WTC11 (cell line): ENCODE data around the gene SPATA9. TPM values are rescaled to one million over a fixed set of nuclear protein-coding genes. Genes with fewer than 3 reads are reported as not detected.

Experiments used
- ATAC-seq: fragments of 200-7000 bp; cut with Tn5 transposase; 2 replicates; pipeline ENCODE4 v1.10.0; 2021; ENCODE audit warnings: mild to moderate bottlenecking, moderate library complexity
- CTCF ChIA-PET: fragments of 300-600 bp; sonication (Branson Sonifier 250); formaldehyde crosslinking; loops from one replicate; lab custom pipeline; 2021; ENCODE audit warnings: antibody characterized with exemption; lab: Charles Lee
- POLR2A ChIA-PET: fragments of 350-600 bp; sonication (Branson Sonifier 250); formaldehyde crosslinking; loops from one replicate; lab custom pipeline; 2021; ENCODE audit warnings: antibody characterized with exemption; lab: Charles Lee
- DNase-seq: peaks from one replicate; pipeline ENCODE4 v3.0.0; 2021; ENCODE audit warnings: low spot score
- H3K27ac Mint-ChIP-seq: 2 replicates; pipeline ENCODE4 v1.8.0; 2021; ENCODE audit warnings: mixed read lengths
- H3K27me3 Mint-ChIP-seq: 2 replicates; pipeline ENCODE4 v1.8.0; 2021; ENCODE audit warnings: low read depth, mild to moderate bottlenecking, moderate library complexity, mixed read lengths
- H3K36me3 Mint-ChIP-seq: 2 replicates; pipeline ENCODE4 v1.8.0; 2021; ENCODE audit warnings: mixed read lengths
- H3K4me1 Mint-ChIP-seq: 2 replicates; pipeline ENCODE4 v1.8.0; 2022; ENCODE audit warnings: mixed read lengths
- H3K4me3 Mint-ChIP-seq: 2 replicates; pipeline ENCODE4 v1.8.0; 2021; ENCODE audit warnings: mild to moderate bottlenecking, moderate library complexity, mixed read lengths
- H3K9me3 Mint-ChIP-seq: 2 replicates; pipeline ENCODE4 v1.8.0; 2021; ENCODE audit warnings: mixed read lengths
- CBFB ChIP-seq: sonication (generic); formaldehyde crosslinking; IDR thresholded peaks from 2 replicates; pipeline ENCODE4 v1.8.1; 2022; ENCODE audit warnings: mild to moderate bottlenecking, low read depth, missing genetic modification reagents
- CREM ChIP-seq: sonication (generic); formaldehyde crosslinking; IDR thresholded peaks from 2 replicates; pipeline ENCODE4 v1.8.1; 2022; ENCODE audit warnings: mild to moderate bottlenecking, missing genetic modification reagents, moderate library complexity
- ETV6 ChIP-seq: sonication (generic); formaldehyde crosslinking; IDR thresholded peaks from 2 replicates; pipeline ENCODE4 v1.8.1; 2022; ENCODE audit warnings: mild to moderate bottlenecking, missing genetic modification reagents
- FOXK1 ChIP-seq: sonication (generic); formaldehyde crosslinking; IDR thresholded peaks from 2 replicates; pipeline ENCODE4 v1.8.0; 2022; ENCODE audit warnings: mild to moderate bottlenecking, moderate library complexity, missing genetic modification reagents
- KAT7 ChIP-seq: sonication (generic); formaldehyde crosslinking; IDR thresholded peaks from 2 replicates; pipeline ENCODE4 v1.8.1; 2023; ENCODE audit warnings: missing genetic modification reagents, mild to moderate bottlenecking, borderline replicate concordance
- MYBL2 ChIP-seq: sonication (generic); formaldehyde crosslinking; IDR thresholded peaks from 2 replicates; pipeline ENCODE4 v1.8.1; 2023; ENCODE audit warnings: mild to moderate bottlenecking, moderate library complexity, missing genetic modification reagents
- OVOL2 ChIP-seq: fragments of 250-450 bp; sonication (Bioruptor Pico); IDR thresholded peaks from 2 replicates; pipeline ENCODE4 v1.9.0; 2021; ENCODE audit warnings: mild to moderate bottlenecking, borderline replicate concordance
- PRRX2 ChIP-seq: fragments of 250-450 bp; sonication (Bioruptor Pico); IDR thresholded peaks from 2 replicates; pipeline ENCODE4 v1.8.0; 2021; ENCODE audit warnings: mild to moderate bottlenecking
- RELA ChIP-seq: sonication (generic); formaldehyde crosslinking; IDR thresholded peaks from 2 replicates; pipeline ENCODE4 v1.8.1; 2022; ENCODE audit warnings: missing genetic modification reagents, mild to moderate bottlenecking, borderline replicate concordance
- SOX15 ChIP-seq: fragments of 250-450 bp; sonication (Bioruptor Pico); IDR thresholded peaks from 2 replicates; pipeline ENCODE4 v1.9.0; 2021; ENCODE audit warnings: mild to moderate bottlenecking
- SP1 ChIP-seq: sonication (generic); formaldehyde crosslinking; conservative IDR thresholded peaks from 2 replicates; pipeline ENCODE4 v1.8.1; 2022; ENCODE audit warnings: missing genetic modification reagents
- TEAD1 ChIP-seq: sonication (generic); formaldehyde crosslinking; IDR thresholded peaks from 2 replicates; pipeline ENCODE4 v1.8.0; 2022; ENCODE audit warnings: mild to moderate bottlenecking, missing genetic modification reagents
- ZNF121 ChIP-seq: sonication (generic); formaldehyde crosslinking; IDR thresholded peaks from 2 replicates; pipeline ENCODE4 v1.8.0; 2023; ENCODE audit warnings: missing genetic modification reagents
- ZNF138 ChIP-seq: sonication (generic); formaldehyde crosslinking; conservative IDR thresholded peaks from 2 replicates; pipeline ENCODE4 v1.8.1; 2022; ENCODE audit warnings: mild to moderate bottlenecking, moderate library complexity, missing genetic modification reagents
- ZNF671 ChIP-seq: fragments of 250-450 bp; sonication (Bioruptor Pico); IDR thresholded peaks from 2 replicates; pipeline ENCODE4 v1.8.0; 2021; ENCODE audit warnings: mild to moderate bottlenecking
- total RNA-seq: library from RNA; stranded (reverse); gene quantifications from 3 replicates; pipeline ENCODE4 v1.2.3, GENCODE V29; 2021
- TF ChIP-seq, protein P1 (sequence below): sonication (generic); formaldehyde crosslinking; conservative IDR thresholded peaks from 2 replicates; pipeline ENCODE4 v1.8.1; 2022; ENCODE audit warnings: mild to moderate bottlenecking, missing genetic modification reagents
- TF ChIP-seq, protein P2 (sequence below): sonication (generic); formaldehyde crosslinking; IDR thresholded peaks from 2 replicates; pipeline ENCODE4 v1.8.1; 2023; ENCODE audit warnings: mild to moderate bottlenecking, missing genetic modification reagents, moderate library complexity
- TF ChIP-seq, protein P3 (sequence below): sonication (generic); formaldehyde crosslinking; IDR thresholded peaks from 2 replicates; pipeline ENCODE4 v1.8.1; 2023; ENCODE audit warnings: mild to moderate bottlenecking, missing genetic modification reagents, moderate library complexity
- TF ChIP-seq, protein P4 (sequence below): fragments of 250-450 bp; sonication (Bioruptor Pico); IDR thresholded peaks from 2 replicates; pipeline ENCODE4 v1.8.0; 2021; ENCODE audit warnings: mild to moderate bottlenecking
- TF ChIP-seq, protein P5 (sequence below): sonication (generic); formaldehyde crosslinking; IDR thresholded peaks from 2 replicates; pipeline ENCODE4 v1.8.0; 2022; ENCODE audit warnings: missing genetic modification reagents
- TF ChIP-seq, protein P6 (sequence below): sonication (generic); formaldehyde crosslinking; IDR thresholded peaks from 2 replicates; pipeline ENCODE4 v1.8.0; 2023; ENCODE audit warnings: missing genetic modification reagents, mild to moderate bottlenecking, borderline replicate concordance
- TF ChIP-seq, protein P7 (sequence below): sonication (generic); formaldehyde crosslinking; IDR thresholded peaks from 2 replicates; pipeline ENCODE4 v1.8.0; 2022; ENCODE audit warnings: mild to moderate bottlenecking, missing genetic modification reagents

SPATA9 gene
- total RNA-seq, 1 experiment from 2014 or later = not detected

DNA sequence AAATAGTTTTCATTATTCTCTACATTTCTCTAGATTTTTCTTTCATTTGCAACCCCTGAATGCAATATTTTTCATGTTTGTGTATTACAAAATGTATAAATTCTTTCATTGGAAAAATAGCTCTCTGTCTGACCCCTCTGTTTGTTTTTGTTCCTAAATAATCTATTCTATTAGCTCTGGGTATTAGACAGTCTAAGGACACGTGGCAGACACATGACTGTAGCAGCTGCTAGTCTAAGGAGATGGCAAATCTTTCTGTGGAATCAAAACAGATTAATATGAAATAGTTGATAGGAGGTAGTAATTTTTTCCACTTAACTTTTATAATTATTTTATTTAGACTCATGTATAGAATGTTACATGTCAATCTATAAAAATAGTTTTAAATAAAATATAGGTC is 21.4 kb upstream of the SPATA9 start:
- no peak for TF ChIP-seq RELA (CRISPR knock-in tag)
- no peak for TF ChIP-seq ZNF671 (CRISPR knock-in tag)
- TF ChIP-seq, protein P1, sequence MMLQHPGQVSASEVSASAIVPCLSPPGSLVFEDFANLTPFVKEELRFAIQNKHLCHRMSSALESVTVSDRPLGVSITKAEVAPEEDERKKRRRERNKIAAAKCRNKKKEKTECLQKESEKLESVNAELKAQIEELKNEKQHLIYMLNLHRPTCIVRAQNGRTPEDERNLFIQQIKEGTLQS = no peak
- no peak for TF ChIP-seq CBFB (CRISPR knock-in tag)
- TF ChIP-seq, protein P2, sequence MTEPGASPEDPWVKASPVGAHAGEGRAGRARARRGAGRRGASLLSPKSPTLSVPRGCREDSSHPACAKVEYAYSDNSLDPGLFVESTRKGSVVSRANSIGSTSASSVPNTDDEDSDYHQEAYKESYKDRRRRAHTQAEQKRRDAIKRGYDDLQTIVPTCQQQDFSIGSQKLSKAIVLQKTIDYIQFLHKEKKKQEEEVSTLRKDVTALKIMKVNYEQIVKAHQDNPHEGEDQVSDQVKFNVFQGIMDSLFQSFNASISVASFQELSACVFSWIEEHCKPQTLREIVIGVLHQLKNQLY = no peak
- TF ChIP-seq SOX15 (CRISPR knock-in tag) = no peak
- H3K4me1 Mint-ChIP-seq = no peaks in the 10 kb centered on the region
- H3K9me3 Mint-ChIP-seq = no peaks in the 10 kb centered on the region
- no peaks in the 10 kb centered on the region for H3K36me3 Mint-ChIP-seq
- POLR2A ChIA-PET = no interaction called here
- H3K27me3 Mint-ChIP-seq = peaks cover 8% of the 10 kb centered on the region
- DNase-seq (no peak), ATAC-seq (no peak)
- CTCF ChIA-PET = interaction anchor here (1.9 kb wide), 1 partner anchor 77 kb away, joined by 5 read pairs; no protein-coding TSS in a partner anchor
- H3K27ac Mint-ChIP-seq = no peak overlapping the region
- H3K4me3 Mint-ChIP-seq = no peak overlapping the region

DNA sequence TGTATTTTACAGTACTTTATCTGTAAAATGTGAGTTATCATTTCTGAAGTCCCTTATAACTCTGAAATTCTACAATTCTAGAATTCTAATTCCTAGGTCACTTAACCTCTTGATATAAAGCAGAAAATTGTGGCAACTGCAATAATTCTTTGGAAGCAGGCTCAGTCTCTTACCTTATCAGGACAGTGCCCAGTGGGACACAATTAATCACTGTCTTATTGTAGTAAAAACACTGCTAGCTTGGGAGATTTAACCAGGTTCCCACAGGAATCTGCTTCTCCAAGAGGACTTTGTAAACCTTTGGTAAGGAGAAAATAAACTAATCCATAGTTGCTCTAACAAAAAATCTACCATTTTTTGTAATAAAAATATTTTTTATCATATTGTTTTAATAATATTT is 18.3 kb upstream of the SPATA9 start:
- Mint-ChIP-seq H3K27me3 (no peaks in the 10 kb centered on the region; the same call in 1 of the 2 replicates), H3K4me3 (no peak overlapping the region), H3K4me1 (no peaks in the 10 kb centered on the region), H3K36me3 (no peaks in the 10 kb centered on the region), H3K27ac (no peak overlapping the region), H3K9me3 (no peaks in the 10 kb centered on the region)
- ATAC-seq (no peak), DNase-seq (no peak)
- POLR2A ChIA-PET = no interaction called here
- CTCF ChIA-PET = no interaction called here
- no peak for TF ChIP-seq SP1 (CRISPR knock-in tag)
- no peak for TF ChIP-seq ETV6
- TF ChIP-seq CREM (CRISPR knock-in tag) = no peak
- TF ChIP-seq MYBL2 = no peak
- TF ChIP-seq PRRX2 = no peak
- TF ChIP-seq, protein P3, sequence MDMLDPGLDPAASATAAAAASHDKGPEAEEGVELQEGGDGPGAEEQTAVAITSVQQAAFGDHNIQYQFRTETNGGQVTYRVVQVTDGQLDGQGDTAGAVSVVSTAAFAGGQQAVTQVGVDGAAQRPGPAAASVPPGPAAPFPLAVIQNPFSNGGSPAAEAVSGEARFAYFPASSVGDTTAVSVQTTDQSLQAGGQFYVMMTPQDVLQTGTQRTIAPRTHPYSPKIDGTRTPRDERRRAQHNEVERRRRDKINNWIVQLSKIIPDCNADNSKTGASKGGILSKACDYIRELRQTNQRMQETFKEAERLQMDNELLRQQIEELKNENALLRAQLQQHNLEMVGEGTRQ (CRISPR knock-in tag) = no peak
- TF ChIP-seq OVOL2 = no peak
- TF ChIP-seq, protein P4, sequence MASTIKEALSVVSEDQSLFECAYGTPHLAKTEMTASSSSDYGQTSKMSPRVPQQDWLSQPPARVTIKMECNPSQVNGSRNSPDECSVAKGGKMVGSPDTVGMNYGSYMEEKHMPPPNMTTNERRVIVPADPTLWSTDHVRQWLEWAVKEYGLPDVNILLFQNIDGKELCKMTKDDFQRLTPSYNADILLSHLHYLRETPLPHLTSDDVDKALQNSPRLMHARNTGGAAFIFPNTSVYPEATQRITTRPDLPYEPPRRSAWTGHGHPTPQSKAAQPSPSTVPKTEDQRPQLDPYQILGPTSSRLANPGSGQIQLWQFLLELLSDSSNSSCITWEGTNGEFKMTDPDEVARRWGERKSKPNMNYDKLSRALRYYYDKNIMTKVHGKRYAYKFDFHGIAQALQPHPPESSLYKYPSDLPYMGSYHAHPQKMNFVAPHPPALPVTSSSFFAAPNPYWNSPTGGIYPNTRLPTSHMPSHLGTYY (CRISPR knock-in tag) = no peak
- TF ChIP-seq, protein P5, sequence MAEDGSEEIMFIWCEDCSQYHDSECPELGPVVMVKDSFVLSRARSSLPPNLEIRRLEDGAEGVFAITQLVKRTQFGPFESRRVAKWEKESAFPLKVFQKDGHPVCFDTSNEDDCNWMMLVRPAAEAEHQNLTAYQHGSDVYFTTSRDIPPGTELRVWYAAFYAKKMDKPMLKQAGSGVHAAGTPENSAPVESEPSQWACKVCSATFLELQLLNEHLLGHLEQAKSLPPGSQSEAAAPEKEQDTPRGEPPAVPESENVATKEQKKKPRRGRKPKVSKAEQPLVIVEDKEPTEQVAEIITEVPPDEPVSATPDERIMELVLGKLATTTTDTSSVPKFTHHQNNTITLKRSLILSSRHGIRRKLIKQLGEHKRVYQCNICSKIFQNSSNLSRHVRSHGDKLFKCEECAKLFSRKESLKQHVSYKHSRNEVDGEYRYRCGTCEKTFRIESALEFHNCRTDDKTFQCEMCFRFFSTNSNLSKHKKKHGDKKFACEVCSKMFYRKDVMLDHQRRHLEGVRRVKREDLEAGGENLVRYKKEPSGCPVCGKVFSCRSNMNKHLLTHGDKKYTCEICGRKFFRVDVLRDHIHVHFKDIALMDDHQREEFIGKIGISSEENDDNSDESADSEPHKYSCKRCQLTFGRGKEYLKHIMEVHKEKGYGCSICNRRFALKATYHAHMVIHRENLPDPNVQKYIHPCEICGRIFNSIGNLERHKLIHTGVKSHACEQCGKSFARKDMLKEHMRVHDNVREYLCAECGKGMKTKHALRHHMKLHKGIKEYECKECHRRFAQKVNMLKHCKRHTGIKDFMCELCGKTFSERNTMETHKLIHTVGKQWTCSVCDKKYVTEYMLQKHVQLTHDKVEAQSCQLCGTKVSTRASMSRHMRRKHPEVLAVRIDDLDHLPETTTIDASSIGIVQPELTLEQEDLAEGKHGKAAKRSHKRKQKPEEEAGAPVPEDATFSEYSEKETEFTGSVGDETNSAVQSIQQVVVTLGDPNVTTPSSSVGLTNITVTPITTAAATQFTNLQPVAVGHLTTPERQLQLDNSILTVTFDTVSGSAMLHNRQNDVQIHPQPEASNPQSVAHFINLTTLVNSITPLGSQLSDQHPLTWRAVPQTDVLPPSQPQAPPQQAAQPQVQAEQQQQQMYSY (CRISPR knock-in tag) = no peak
- no peak for TF ChIP-seq ZNF121
- TF ChIP-seq, protein P6, sequence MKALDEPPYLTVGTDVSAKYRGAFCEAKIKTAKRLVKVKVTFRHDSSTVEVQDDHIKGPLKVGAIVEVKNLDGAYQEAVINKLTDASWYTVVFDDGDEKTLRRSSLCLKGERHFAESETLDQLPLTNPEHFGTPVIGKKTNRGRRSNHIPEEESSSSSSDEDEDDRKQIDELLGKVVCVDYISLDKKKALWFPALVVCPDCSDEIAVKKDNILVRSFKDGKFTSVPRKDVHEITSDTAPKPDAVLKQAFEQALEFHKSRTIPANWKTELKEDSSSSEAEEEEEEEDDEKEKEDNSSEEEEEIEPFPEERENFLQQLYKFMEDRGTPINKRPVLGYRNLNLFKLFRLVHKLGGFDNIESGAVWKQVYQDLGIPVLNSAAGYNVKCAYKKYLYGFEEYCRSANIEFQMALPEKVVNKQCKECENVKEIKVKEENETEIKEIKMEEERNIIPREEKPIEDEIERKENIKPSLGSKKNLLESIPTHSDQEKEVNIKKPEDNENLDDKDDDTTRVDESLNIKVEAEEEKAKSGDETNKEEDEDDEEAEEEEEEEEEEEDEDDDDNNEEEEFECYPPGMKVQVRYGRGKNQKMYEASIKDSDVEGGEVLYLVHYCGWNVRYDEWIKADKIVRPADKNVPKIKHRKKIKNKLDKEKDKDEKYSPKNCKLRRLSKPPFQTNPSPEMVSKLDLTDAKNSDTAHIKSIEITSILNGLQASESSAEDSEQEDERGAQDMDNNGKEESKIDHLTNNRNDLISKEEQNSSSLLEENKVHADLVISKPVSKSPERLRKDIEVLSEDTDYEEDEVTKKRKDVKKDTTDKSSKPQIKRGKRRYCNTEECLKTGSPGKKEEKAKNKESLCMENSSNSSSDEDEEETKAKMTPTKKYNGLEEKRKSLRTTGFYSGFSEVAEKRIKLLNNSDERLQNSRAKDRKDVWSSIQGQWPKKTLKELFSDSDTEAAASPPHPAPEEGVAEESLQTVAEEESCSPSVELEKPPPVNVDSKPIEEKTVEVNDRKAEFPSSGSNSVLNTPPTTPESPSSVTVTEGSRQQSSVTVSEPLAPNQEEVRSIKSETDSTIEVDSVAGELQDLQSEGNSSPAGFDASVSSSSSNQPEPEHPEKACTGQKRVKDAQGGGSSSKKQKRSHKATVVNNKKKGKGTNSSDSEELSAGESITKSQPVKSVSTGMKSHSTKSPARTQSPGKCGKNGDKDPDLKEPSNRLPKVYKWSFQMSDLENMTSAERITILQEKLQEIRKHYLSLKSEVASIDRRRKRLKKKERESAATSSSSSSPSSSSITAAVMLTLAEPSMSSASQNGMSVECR = no peak
- no peak for TF ChIP-seq TEAD1 (CRISPR knock-in tag)
- TF ChIP-seq KAT7 = no peak
- no peak for TF ChIP-seq CBFB (CRISPR knock-in tag)
- TF ChIP-seq ZNF138 = no peak
- TF ChIP-seq FOXK1 = no peak
- TF ChIP-seq, protein P7, sequence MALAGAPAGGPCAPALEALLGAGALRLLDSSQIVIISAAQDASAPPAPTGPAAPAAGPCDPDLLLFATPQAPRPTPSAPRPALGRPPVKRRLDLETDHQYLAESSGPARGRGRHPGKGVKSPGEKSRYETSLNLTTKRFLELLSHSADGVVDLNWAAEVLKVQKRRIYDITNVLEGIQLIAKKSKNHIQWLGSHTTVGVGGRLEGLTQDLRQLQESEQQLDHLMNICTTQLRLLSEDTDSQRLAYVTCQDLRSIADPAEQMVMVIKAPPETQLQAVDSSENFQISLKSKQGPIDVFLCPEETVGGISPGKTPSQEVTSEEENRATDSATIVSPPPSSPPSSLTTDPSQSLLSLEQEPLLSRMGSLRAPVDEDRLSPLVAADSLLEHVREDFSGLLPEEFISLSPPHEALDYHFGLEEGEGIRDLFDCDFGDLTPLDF (CRISPR knock-in tag) = no peak
